IPS-20b (cell line): Measurements from ENCODE around the gene SMIM20.

Experiments
- H3K27ac ChIP-seq: one replicate; pipeline ENCODE4 v1.5.1; 2013; ENCODE audit warnings: low read length
- H3K27me3 ChIP-seq: 2 replicates; pipeline ENCODE4 v1.6.1; 2013; ENCODE audit warnings: mild to moderate bottlenecking, low read length, inconsistent platforms; ENCODE audit not compliant: insufficient read depth
- H3K36me3 ChIP-seq: 2 replicates; pipeline ENCODE4 v1.6.1; 2013; ENCODE audit warnings: low read depth, mild to moderate bottlenecking, inconsistent platforms, low read length, moderate library complexity; ENCODE audit not compliant: insufficient read depth
- H3K4me1 ChIP-seq: 2 replicates; pipeline ENCODE4 v1.6.1; 2013; ENCODE audit warnings: mild to moderate bottlenecking, control low read depth, inconsistent platforms, low read length, moderate library complexity; ENCODE audit not compliant: insufficient read depth
- H3K4me3 ChIP-seq: 2 replicates; pipeline ENCODE4 v1.5.1; 2013; ENCODE audit warnings: mild to moderate bottlenecking, low read length, inconsistent platforms
- H3K9ac ChIP-seq: 2 replicates; pipeline ENCODE4 v1.6.1; 2013; ENCODE audit warnings: low read depth, mild to moderate bottlenecking, inconsistent platforms, low read length, moderate library complexity
- H3K9me3 ChIP-seq: 2 replicates; pipeline ENCODE4 v1.6.1; 2013; ENCODE audit warnings: mild to moderate bottlenecking, low read depth, low read length, inconsistent platforms; ENCODE audit not compliant: insufficient read depth

Gene SMIM20

DNA sequence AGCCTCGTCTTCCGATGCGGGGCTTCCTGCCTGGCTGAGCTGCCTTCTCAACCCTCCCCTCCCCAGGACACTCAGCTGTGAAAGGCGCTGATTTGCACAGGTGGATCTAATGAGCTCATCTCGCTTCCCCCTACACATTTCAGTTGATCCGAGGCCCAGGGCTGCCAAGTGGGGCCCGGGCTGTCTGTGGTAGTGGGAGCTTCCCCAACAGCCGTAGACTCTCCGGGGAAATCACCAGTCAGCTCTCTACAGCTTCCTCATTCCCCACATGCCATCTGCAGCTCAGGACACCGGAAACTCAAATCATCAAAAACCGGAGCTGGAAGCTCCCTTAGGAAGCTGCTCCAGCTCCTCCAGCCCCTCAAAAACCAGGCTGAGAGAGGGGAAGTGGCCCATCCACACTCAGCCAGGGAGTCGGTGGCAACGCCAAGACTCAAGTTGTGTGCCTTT lies 56.2 kb downstream of the SMIM20 start:
- Histone ChIP-seq H3K36me3 (no peaks in the 10 kb centered on the region), H3K9me3 (no peaks in the 10 kb centered on the region), H3K4me3 (no peak overlapping the region), H3K27me3 (no peaks in the 10 kb centered on the region), H3K9ac (no peak overlapping the region), H3K4me1 (peaks cover 11% of the 10 kb centered on the region), H3K27ac (no peak overlapping the region)

- H3K27ac ChIP-seq, result no peak overlapping the region
- H3K9me3 ChIP-seq, result no peaks in the 10 kb centered on the region
- peaks cover 8% of the 10 kb centered on the region for H3K4me1 ChIP-seq
- H3K27me3 ChIP-seq, result no peaks in the 10 kb centered on the region
- H3K4me3 ChIP-seq, result no peak overlapping the region
- no peaks in the 10 kb centered on the region for H3K36me3 ChIP-seq
- no peak overlapping the region for H3K9ac ChIP-seq
Observed at GRCh38 chr4:25970691-25971432, 56.8 kb downstream of the SMIM20 start.

- H3K4me1 ChIP-seq, result peaks cover 4% of the 10 kb centered on the region; the same call in 1 of the 2 replicates
- no peak overlapping the region for H3K27ac ChIP-seq
- H3K36me3 ChIP-seq, result no peaks in the 10 kb centered on the region
- H3K4me3 ChIP-seq, result no peak overlapping the region
- H3K27me3 ChIP-seq, result no peaks in the 10 kb centered on the region
- no peak overlapping the region for H3K9ac ChIP-seq
- H3K9me3 ChIP-seq, result no peaks in the 10 kb centered on the region
Observed at GRCh38 chr4:25972366-25972765, 58.3 kb downstream of the SMIM20 start.

DNA sequence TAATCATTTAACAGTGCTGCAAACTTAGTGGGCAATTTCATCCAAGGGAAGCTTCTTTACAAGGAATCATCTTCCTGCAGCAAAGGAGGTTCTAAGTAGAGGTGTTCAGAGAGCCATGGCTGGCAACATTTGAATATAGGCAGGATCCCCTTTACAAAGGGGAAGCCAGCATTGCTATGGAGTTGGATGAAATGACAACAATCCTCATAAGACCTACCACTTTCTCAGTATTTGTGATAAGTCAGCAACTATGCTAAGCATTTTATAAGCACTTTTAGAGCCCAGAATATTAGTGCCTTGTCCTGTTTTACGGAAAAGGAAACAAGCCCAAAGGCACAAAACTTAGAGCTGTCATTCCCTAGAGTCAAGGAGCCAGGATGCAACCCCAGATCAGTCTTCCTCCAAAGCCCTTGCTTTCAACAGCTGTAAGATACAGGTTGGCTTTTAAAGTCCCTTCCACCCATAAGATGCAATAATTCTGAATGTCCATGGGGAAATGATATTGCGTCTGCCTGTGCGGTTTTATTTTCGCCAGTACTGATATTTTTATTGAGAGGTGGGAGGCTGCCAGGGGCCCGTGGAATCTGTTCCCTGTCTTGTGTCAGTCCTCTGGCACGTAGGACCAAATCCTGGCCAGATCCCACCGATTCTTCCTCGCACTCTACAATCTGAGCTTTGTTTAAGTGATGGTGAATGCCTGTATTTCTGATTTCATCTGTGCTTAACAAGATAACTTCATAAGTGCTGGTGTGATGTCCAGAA lies 59.1 kb downstream of the SMIM20 start:
- Histone ChIP-seq H3K9ac (no peak overlapping the region), H3K9me3 (no peaks in the 10 kb centered on the region)

GRCh38 chr4:25976780-25977179 lies 62.8 kb downstream of the SMIM20 start:
- Histone ChIP-seq H3K9me3 (no peaks in the 10 kb centered on the region), H3K4me3 (no peak overlapping the region), H3K27ac (no peak overlapping the region), H3K36me3 (no peaks in the 10 kb centered on the region), H3K9ac (no peak overlapping the region), H3K27me3 (no peaks in the 10 kb centered on the region), H3K4me1 (peaks cover 6% of the 10 kb centered on the region; the same call in 1 of the 2 replicates)

More for the DNA sequence above, 59.1 kb downstream of the SMIM20 start:
- Histone ChIP-seq H3K36me3 (no peaks in the 10 kb centered on the region), H3K4me3 (no peak overlapping the region), H3K27me3 (no peaks in the 10 kb centered on the region), H3K27ac (no peak overlapping the region), H3K4me1 (peaks cover 7% of the 10 kb centered on the region)

GRCh38 chr4:25977397-25978170 lies 63.6 kb downstream of the SMIM20 start:
- Histone ChIP-seq H3K9me3 (no peaks in the 10 kb centered on the region), H3K36me3 (no peaks in the 10 kb centered on the region), H3K9ac (peak overlapping the region; percentile 46; the same call in 1 of the 2 replicates), H3K27ac (no peak overlapping the region), H3K4me3 (no peak overlapping the region), H3K27me3 (no peaks in the 10 kb centered on the region), H3K4me1 (peaks cover 6% of the 10 kb centered on the region; the same call in 1 of the 2 replicates)

DNA sequence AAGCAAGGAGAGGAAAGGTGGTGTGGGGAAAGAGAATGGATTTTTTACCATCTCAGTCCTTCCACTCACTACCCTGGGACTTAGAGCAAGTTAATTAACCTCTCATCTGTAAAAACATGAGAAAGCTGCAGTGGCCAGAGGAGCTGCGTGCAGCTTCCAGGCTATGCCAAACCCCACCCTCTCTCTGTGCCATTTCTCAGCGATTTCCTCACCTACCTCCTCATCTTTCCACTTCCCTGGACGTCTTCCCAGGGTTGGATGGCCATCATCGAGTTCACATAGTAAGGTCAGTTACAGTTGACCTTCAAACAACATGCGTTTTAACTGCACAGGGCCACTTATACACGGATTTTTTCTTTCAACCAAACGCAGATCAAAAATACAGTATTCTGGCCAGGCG lies 64.3 kb downstream of the SMIM20 start:
- no peaks in the 10 kb centered on the region for H3K27me3 ChIP-seq
- peaks cover 6% of the 10 kb centered on the region; the same call in 1 of the 2 replicates for H3K4me1 ChIP-seq
- H3K27ac ChIP-seq, result no peak overlapping the region
- H3K4me3 ChIP-seq, result no peak overlapping the region
- no peaks in the 10 kb centered on the region for H3K36me3 ChIP-seq
- H3K9me3 ChIP-seq, result no peaks in the 10 kb centered on the region
- H3K9ac ChIP-seq, result peak overlapping the region; percentile 46; the same call in 1 of the 2 replicates
